Calu3 (cell line): ENCODE results near the gene SECISBP2. TPM values are rescaled to one million over a fixed set of nuclear protein-coding genes. Genes with fewer than 3 reads are reported as not detected.

Source experiments
- BruUV-seq: library from RNA; stranded (reverse); fragments of 400-500 nt; replicated peaks from 2 replicates; lab custom pipeline; 2021; lab: Mats Ljungman, UMichigan
- CTCF ChIA-PET: fragments of 300-600 bp; sonication (Branson Sonifier 250); formaldehyde crosslinking; loops from one replicate; lab custom pipeline; 2022; ENCODE audit warnings: antibody characterized with exemption; lab: Charles Lee
- DNase-seq: peaks from one replicate; pipeline ENCODE4 v3.0.0; 2022
- H3K27ac Mint-ChIP-seq: one replicate; pipeline ENCODE4 v1.8.0; 2022; ENCODE audit warnings: mixed read lengths; ENCODE audit not compliant: unreplicated experiment
- H3K27me3 Mint-ChIP-seq: one replicate; pipeline ENCODE4 v1.8.0; 2022; ENCODE audit warnings: mixed read lengths; ENCODE audit not compliant: unreplicated experiment
- H3K36me3 Mint-ChIP-seq: one replicate; pipeline ENCODE4 v1.8.0; 2022; ENCODE audit warnings: mild to moderate bottlenecking, moderate library complexity, mixed read lengths; ENCODE audit not compliant: insufficient read depth, unreplicated experiment
- H3K4me1 Mint-ChIP-seq: one replicate; pipeline ENCODE4 v1.8.0; 2022; ENCODE audit warnings: mild to moderate bottlenecking, low read depth, mixed read lengths; ENCODE audit not compliant: unreplicated experiment
- H3K4me3 Mint-ChIP-seq: one replicate; pipeline ENCODE4 v1.8.0; 2022; ENCODE audit warnings: mild to moderate bottlenecking, low read depth, moderate library complexity, mixed read lengths; ENCODE audit not compliant: unreplicated experiment
- H3K9me3 Mint-ChIP-seq: one replicate; pipeline ENCODE4 v1.8.0; 2022; ENCODE audit warnings: low read depth, mixed read lengths; ENCODE audit not compliant: unreplicated experiment
- CTCF ChIP-seq: fragments of 200-600 bp; IDR thresholded peaks from one replicate; pipeline ENCODE4 v1.8.0; 2022; ENCODE audit warnings: antibody characterized with exemption; ENCODE audit not compliant: unreplicated experiment
- intact Hi-C: fragments of 100-400 bp; cut with micrococcal nuclease; formaldehyde crosslinking; loops from one replicate; pipeline ENCODE4 v1.10.0; 2022; ENCODE audit not compliant: unreplicated experiment
- total RNA-seq: library from RNA; stranded (reverse); gene quantifications from 2 replicates; pipeline ENCODE4 v1.2.3, GENCODE V29; 2022

SECISBP2 gene
- total RNA-seq, 1 experiment from 2014 or later, result 27.8 TPM

- H3K27ac Mint-ChIP-seq, result no peak overlapping the region
- peaks cover 17% of the 10 kb centered on the region for H3K36me3 Mint-ChIP-seq
- no peak for TF ChIP-seq CTCF
- DNase-seq, result no peak
- CTCF ChIA-PET, result no interaction called here
- no peaks in the 10 kb centered on the region for H3K27me3 Mint-ChIP-seq
- intact Hi-C loops, result no loop called here
- no peaks in the 10 kb centered on the region for H3K9me3 Mint-ChIP-seq
- H3K4me3 Mint-ChIP-seq, result no peak overlapping the region
- no peaks in the 10 kb centered on the region for H3K4me1 Mint-ChIP-seq
- no TSS peak for BruUV-seq
Observed at GRCh38 chr9:89351584-89352300, 33.4 kb downstream of the SECISBP2 start.

GRCh38 chr9:89352451-89352850 is 34.2 kb downstream of the SECISBP2 start:
- no peak for TF ChIP-seq CTCF
- Mint-ChIP-seq H3K27ac (no peak overlapping the region), H3K27me3 (no peaks in the 10 kb centered on the region), H3K9me3 (no peaks in the 10 kb centered on the region), H3K4me3 (no peak overlapping the region), H3K4me1 (no peaks in the 10 kb centered on the region), H3K36me3 (peaks cover 16% of the 10 kb centered on the region)
- CTCF ChIA-PET, result no interaction called here
- intact Hi-C loops, result no loop called here
- DNase-seq, result no peak
- no TSS peak for BruUV-seq

- H3K9me3 Mint-ChIP-seq, result no peaks in the 10 kb centered on the region
- no peaks in the 10 kb centered on the region for H3K27me3 Mint-ChIP-seq
- TF ChIP-seq CTCF, result no peak
- DNase-seq, result no peak
- H3K4me3 Mint-ChIP-seq, result no peak overlapping the region
- no peak overlapping the region for H3K27ac Mint-ChIP-seq
- intact Hi-C loops, result no loop called here
- H3K36me3 Mint-ChIP-seq, result peaks cover 16% of the 10 kb centered on the region
- no peaks in the 10 kb centered on the region for H3K4me1 Mint-ChIP-seq
- CTCF ChIA-PET, result no interaction called here
- no TSS peak for BruUV-seq
Observed at GRCh38 chr9:89352874-89353649, 34.8 kb downstream of the SECISBP2 start.

- no peaks in the 10 kb centered on the region for H3K4me1 Mint-ChIP-seq
- no TSS peak for BruUV-seq
- DNase-seq, result no peak
- H3K27me3 Mint-ChIP-seq, result no peaks in the 10 kb centered on the region
- H3K4me3 Mint-ChIP-seq, result no peak overlapping the region
- no peaks in the 10 kb centered on the region for H3K9me3 Mint-ChIP-seq
- TF ChIP-seq CTCF, result no peak
- intact Hi-C loops, result no loop called here
- no peak overlapping the region for H3K27ac Mint-ChIP-seq
- H3K36me3 Mint-ChIP-seq, result peaks cover 16% of the 10 kb centered on the region
- CTCF ChIA-PET, result no interaction called here
Observed at GRCh38 chr9:89353989-89354388, 35.7 kb downstream of the SECISBP2 start.
